Neural cell (in vitro differentiated cells): ENCODE results near the gene TRAK1.

Experiments
- CTCF ChIP-seq: fragments of 450-650 bp; IDR thresholded peaks from 2 replicates; pipeline ENCODE4 v1.5.1; 2014; ENCODE audit warnings: antibody characterized with exemption, mild to moderate bottlenecking, moderate library complexity; ENCODE audit not compliant: poor library complexity, severe bottlenecking
- EP300 ChIP-seq: fragments of 450-650 bp; conservative IDR thresholded peaks from 2 replicates; pipeline ENCODE4 v1.6.1; 2014; ENCODE audit warnings: antibody characterized with exemption, mild to moderate bottlenecking, moderate library complexity; ENCODE audit not compliant: poor library complexity, severe bottlenecking
- EZH2 ChIP-seq: fragments of 200-600, 300-800 bp; shearing (Covaris generic), sonication (generic); IDR thresholded peaks from 2 replicates; pipeline ENCODE4 v1.6.1; 2014; ENCODE audit warnings: antibody characterized with exemption, low read length, borderline replicate concordance, mild to moderate bottlenecking; ENCODE audit not compliant: insufficient read depth, poor library complexity, severe bottlenecking
- MXI1 ChIP-seq: fragments of 450-650 bp; conservative IDR thresholded peaks from 2 replicates; pipeline ENCODE4 v1.6.1; 2014; ENCODE audit warnings: antibody characterized with exemption, mild to moderate bottlenecking; ENCODE audit not compliant: poor library complexity, severe bottlenecking
- POLR2AphosphoS5 ChIP-seq: IDR thresholded peaks from 2 replicates; pipeline ENCODE4 v1.6.1; 2012
- SMC3 ChIP-seq: fragments of 450-650 bp; conservative IDR thresholded peaks from 2 replicates; pipeline ENCODE4 v1.6.1; 2014; ENCODE audit warnings: antibody characterized with exemption, mild to moderate bottlenecking, moderate library complexity; ENCODE audit not compliant: poor library complexity
- TAF1 ChIP-seq: IDR thresholded peaks from 2 replicates; pipeline ENCODE4 v1.6.1; 2012; ENCODE audit warnings: low read depth
- TF ChIP-seq, protein P1 (sequence below): IDR thresholded peaks from 2 replicates; pipeline ENCODE4 v1.6.1; 2012; ENCODE audit warnings: borderline replicate concordance

GRCh38 chr3:42192334-42193200, 101.4 kb downstream of the TRAK1 start:
- TF ChIP-seq CTCF: no peak
- TF ChIP-seq EZH2: no peak
- TF ChIP-seq, protein P1, sequence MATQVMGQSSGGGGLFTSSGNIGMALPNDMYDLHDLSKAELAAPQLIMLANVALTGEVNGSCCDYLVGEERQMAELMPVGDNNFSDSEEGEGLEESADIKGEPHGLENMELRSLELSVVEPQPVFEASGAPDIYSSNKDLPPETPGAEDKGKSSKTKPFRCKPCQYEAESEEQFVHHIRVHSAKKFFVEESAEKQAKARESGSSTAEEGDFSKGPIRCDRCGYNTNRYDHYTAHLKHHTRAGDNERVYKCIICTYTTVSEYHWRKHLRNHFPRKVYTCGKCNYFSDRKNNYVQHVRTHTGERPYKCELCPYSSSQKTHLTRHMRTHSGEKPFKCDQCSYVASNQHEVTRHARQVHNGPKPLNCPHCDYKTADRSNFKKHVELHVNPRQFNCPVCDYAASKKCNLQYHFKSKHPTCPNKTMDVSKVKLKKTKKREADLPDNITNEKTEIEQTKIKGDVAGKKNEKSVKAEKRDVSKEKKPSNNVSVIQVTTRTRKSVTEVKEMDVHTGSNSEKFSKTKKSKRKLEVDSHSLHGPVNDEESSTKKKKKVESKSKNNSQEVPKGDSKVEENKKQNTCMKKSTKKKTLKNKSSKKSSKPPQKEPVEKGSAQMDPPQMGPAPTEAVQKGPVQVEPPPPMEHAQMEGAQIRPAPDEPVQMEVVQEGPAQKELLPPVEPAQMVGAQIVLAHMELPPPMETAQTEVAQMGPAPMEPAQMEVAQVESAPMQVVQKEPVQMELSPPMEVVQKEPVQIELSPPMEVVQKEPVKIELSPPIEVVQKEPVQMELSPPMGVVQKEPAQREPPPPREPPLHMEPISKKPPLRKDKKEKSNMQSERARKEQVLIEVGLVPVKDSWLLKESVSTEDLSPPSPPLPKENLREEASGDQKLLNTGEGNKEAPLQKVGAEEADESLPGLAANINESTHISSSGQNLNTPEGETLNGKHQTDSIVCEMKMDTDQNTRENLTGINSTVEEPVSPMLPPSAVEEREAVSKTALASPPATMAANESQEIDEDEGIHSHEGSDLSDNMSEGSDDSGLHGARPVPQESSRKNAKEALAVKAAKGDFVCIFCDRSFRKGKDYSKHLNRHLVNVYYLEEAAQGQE: no peak
- TF ChIP-seq TAF1: no peak
- no peak for TF ChIP-seq POLR2AphosphoS5
- TF ChIP-seq EP300: no peak
- TF ChIP-seq SMC3: no peak
- no peak for TF ChIP-seq MXI1
